IMR-90 (cell line): ENCODE measurements around the gene CERS1. TPM values are rescaled to one million over a fixed set of nuclear protein-coding genes. Genes with fewer than 3 reads are reported as not detected.

ENCODE experiments used
- ATAC-seq: fragments of 200-7000 bp; cut with Tn5 transposase; 2 replicates; pipeline ENCODE4 v1.9.1; 2020; ENCODE audit warnings: low read depth, mild to moderate bottlenecking, moderate library complexity
- BruUV-seq: library from RNA; stranded (reverse); fragments of 400-500 nt; replicated peaks from 2 replicates; lab custom pipeline; 2021; lab: Mats Ljungman, UMichigan
- CTCF ChIA-PET: fragments of 300-600 bp; formaldehyde crosslinking; extraction: SDS; loops from one replicate; lab custom pipeline; 2021; ENCODE audit warnings: antibody characterized with exemption; lab: Yijun Ruan, JAX
- POLR2A ChIA-PET: fragments of 300-600 bp; sonication (Branson Sonifier 250); formaldehyde crosslinking; loops from one replicate; lab custom pipeline; 2022; ENCODE audit warnings: antibody characterized with exemption; ENCODE audit not compliant: unreplicated experiment; lab: Charles Lee
- DNase-seq: peaks from one replicate; pipeline ENCODE4 v3.0.0; 2013
- H2AFZ ChIP-seq: replicated peaks from 2 replicates; pipeline ENCODE3; 2013; ENCODE audit warnings: low read length, mild to moderate bottlenecking; ENCODE audit not compliant: poor library complexity
- H2AK5ac ChIP-seq: 2 replicates; pipeline ENCODE4 v1.6.1; 2013; ENCODE audit warnings: low read depth, low read length, inconsistent platforms
- H2AK9ac ChIP-seq: replicated peaks from 2 replicates; pipeline ENCODE3; 2013; ENCODE audit warnings: mild to moderate bottlenecking, low read depth, low read length, moderate library complexity; ENCODE audit not compliant: poor library complexity
- H2BK120ac ChIP-seq: 2 replicates; pipeline ENCODE4 v1.6.1; 2013; ENCODE audit warnings: low read depth, low read length, inconsistent platforms
- H2BK15ac ChIP-seq: 3 replicates; pipeline ENCODE4 v1.6.1; 2013; ENCODE audit warnings: low read depth, low read length, inconsistent platforms
- H2BK20ac ChIP-seq: 2 replicates; pipeline ENCODE4 v1.6.1; 2013; ENCODE audit warnings: low read depth, mild to moderate bottlenecking, inconsistent platforms, low read length, moderate library complexity
- H2BK5ac ChIP-seq: 2 replicates; pipeline ENCODE4 v1.6.1; 2013; ENCODE audit warnings: mild to moderate bottlenecking, low read depth, low read length, inconsistent platforms; ENCODE audit not compliant: poor library complexity, severe bottlenecking
- H3K14ac ChIP-seq: replicated peaks from 2 replicates; pipeline ENCODE4 v1.6.1; 2013; ENCODE audit warnings: low read depth, low read length, inconsistent platforms
- H3K18ac ChIP-seq: 2 replicates; pipeline ENCODE4 v1.6.1; 2013; ENCODE audit warnings: low read depth, low read length, control low read depth
- H3K23ac ChIP-seq: 2 replicates; pipeline ENCODE4 v1.6.1; 2013; ENCODE audit warnings: low read depth, low read length, inconsistent platforms
- H3K27ac ChIP-seq: 2 replicates; pipeline ENCODE4 v1.5.1; 2013; ENCODE audit warnings: mild to moderate bottlenecking, control low read depth, low read length; ENCODE audit not compliant: insufficient read depth
- H3K27me3 ChIP-seq: 2 replicates; pipeline ENCODE4 v1.6.1; 2013; ENCODE audit warnings: low read length; ENCODE audit not compliant: control insufficient read depth, insufficient read depth
- H3K36me3 ChIP-seq: 2 replicates; pipeline ENCODE4 v1.6.1; 2013; ENCODE audit warnings: low read length, mixed read lengths; ENCODE audit not compliant: control insufficient read depth, insufficient read depth
- H3K4ac ChIP-seq: 2 replicates; pipeline ENCODE4 v1.6.1; 2013; ENCODE audit warnings: low read depth, low read length, inconsistent platforms
- H3K4me1 ChIP-seq: 2 replicates; pipeline ENCODE4 v1.6.1; 2013; ENCODE audit warnings: low read length, mixed read lengths; ENCODE audit not compliant: control insufficient read depth, insufficient read depth
- H3K4me2 ChIP-seq: 2 replicates; pipeline ENCODE4 v1.6.1; 2013; ENCODE audit warnings: low read depth, mild to moderate bottlenecking, control low read depth, low read length, moderate library complexity
- H3K4me3 ChIP-seq: 2 replicates; pipeline ENCODE4 v1.5.1; 2013; ENCODE audit warnings: low read depth, mild to moderate bottlenecking, control low read depth, low read length, moderate library complexity; ENCODE audit not compliant: insufficient read depth
- H3K56ac ChIP-seq: 2 replicates; pipeline ENCODE4 v1.6.1; 2013; ENCODE audit warnings: low read length, inconsistent platforms; ENCODE audit not compliant: insufficient read depth; ENCODE audit errors: extremely low read depth
- H3K79me1 ChIP-seq, 2 experiments: 2 replicates each; pipeline ENCODE4 v1.6.1; 2013; ENCODE audit warnings: low read length in 2 of 2, inconsistent platforms in 1 of 2, low read depth in 1 of 2
- H3K9ac ChIP-seq: 2 replicates; pipeline ENCODE4 v1.6.1; 2013; ENCODE audit warnings: low read depth, low read length, control low read depth
- H3K9me1 ChIP-seq: 2 replicates; pipeline ENCODE4 v1.6.1; 2013; ENCODE audit warnings: low read length, inconsistent platforms; ENCODE audit not compliant: insufficient read depth
- H3K9me3 ChIP-seq: 2 replicates; pipeline ENCODE4 v1.6.1; 2013; ENCODE audit warnings: low read length; ENCODE audit not compliant: control insufficient read depth, insufficient read depth
- H4K20me1 ChIP-seq: 2 replicates; pipeline ENCODE4 v1.6.1; 2013; ENCODE audit warnings: low read length, inconsistent platforms; ENCODE audit not compliant: insufficient read depth
- H4K5ac ChIP-seq: 2 replicates; pipeline ENCODE4 v1.6.1; 2013; ENCODE audit warnings: mild to moderate bottlenecking, low read depth, low read length, control low read depth
- H4K8ac ChIP-seq, 2 experiments: 2 replicates each; pipeline ENCODE4 v1.6.1; 2013; ENCODE audit warnings: low read depth in 2 of 2, low read length in 2 of 2, control low read depth in 1 of 2, inconsistent platforms in 1 of 2
- H4K91ac ChIP-seq: 2 replicates; pipeline ENCODE4 v1.6.1; 2013; ENCODE audit warnings: low read depth, low read length, inconsistent platforms; ENCODE audit not compliant: insufficient read depth
- CHD1 ChIP-seq: IDR thresholded peaks from 2 replicates; pipeline ENCODE4 v1.6.1; 2012; ENCODE audit warnings: low read depth, low read length, improper control_type of control experiment
- FOS ChIP-seq: fragments of 150-350 bp; IDR thresholded peaks from 2 replicates; pipeline ENCODE4 v1.6.1; 2016; ENCODE audit warnings: low read depth, low read length
- MAZ ChIP-seq: IDR thresholded peaks from 2 replicates; pipeline ENCODE4 v1.6.1; 2012; ENCODE audit warnings: low read depth, mild to moderate bottlenecking, low read length, improper control_type of control experiment, moderate library complexity, borderline replicate concordance
- NFE2L2 ChIP-seq: fragments of 150-350 bp; IDR thresholded peaks from 2 replicates; pipeline ENCODE4 v1.6.1; 2016; ENCODE audit warnings: low read depth, mild to moderate bottlenecking, low read length
- USF2 ChIP-seq: fragments of 150-350 bp; IDR thresholded peaks from 2 replicates; pipeline ENCODE4 v1.6.1; 2017; ENCODE audit warnings: mild to moderate bottlenecking, antibody characterized with exemption, low read length, low read depth
- WGBS, 2 experiments: methylation state at CpG; one replicate each; pipeline versions ENCODE4 v1.1.5 to v1.1.7; 2013; ENCODE audit warnings: missing lambda C conversion rate in 2 of 2; ENCODE audit not compliant: insufficient read length in 1 of 2; ENCODE audit errors: extremely low coverage in 2 of 2; 5-methylcytosine and 5-hydroxymethylcytosine counted together
- dilution Hi-C: fragments of 300-500 bp; cut with HindIII; formaldehyde crosslinking; loops from one replicate; pipeline ENCODE4 v1.14.3; 2018; ENCODE audit warnings: low sequenced_read_pairs; ENCODE audit not compliant: unreplicated experiment
- in situ Hi-C: fragments of 300-500 bp; cut with MboI; formaldehyde crosslinking; loops from 3 replicates; pipeline ENCODE4 v1.14.3; 2019; ENCODE audit warnings: low sequenced_read_pairs, inconsistent platforms, mixed read lengths
- intact Hi-C: fragments of 100-400 bp; cut with micrococcal nuclease; formaldehyde crosslinking; loops from 2 replicates; pipeline ENCODE4 v1.10.0; 2022
- polyA plus RNA-seq, 3 experiments: library from polyadenylated mRNA; depleted of rRNA; stranded (reverse); fragments of >200 nt; gene quantifications; 2 replicates each; pipeline ENCODE4 v1.2.3, GENCODE V29; 2012; ENCODE audit warnings: low replicate concordance in 1 of 3
- total RNA-seq: library from RNA; depleted of rRNA; stranded (reverse); fragments of >200 nt; gene quantifications from 2 replicates; pipeline ENCODE4 v1.2.3, GENCODE V29; 2012
- TF ChIP-seq, protein P1 (sequence below): conservative IDR thresholded peaks from 2 replicates; pipeline ENCODE4 v1.5.1; 2012; ENCODE audit warnings: mild to moderate bottlenecking, low read depth, low read length, improper control_type of control experiment

The CERS1 gene
- total and polyA plus RNA-seq, 2 of the 4 experiments (the other 2 are of a cell fraction), result 0.90 to 4.3 TPM

- in situ Hi-C loops (no loop called here), intact Hi-C loops (loop anchor here (10.0 kb wide), 1 partner anchor 167 kb away; no protein-coding TSS in a partner anchor), dilution Hi-C loops (no loop called here)
- DNase-seq (no peak), ATAC-seq (no peak)
- no peak overlapping the region for H3K14ac ChIP-seq
- no peak overlapping the region for H2AFZ ChIP-seq
- no TSS peak for BruUV-seq
- no peak overlapping the region for H2BK120ac ChIP-seq
- no peak overlapping the region for H2BK15ac ChIP-seq
- no peak overlapping the region for H2BK5ac ChIP-seq
- no peak overlapping the region for H3K4ac ChIP-seq
- CTCF ChIA-PET, result interaction anchor here (0.7 kb wide), 1 partner anchor 252 kb away, joined by 3 read pairs; no protein-coding TSS in a partner anchor
- H3K56ac ChIP-seq, result no peak overlapping the region
- H3K9ac ChIP-seq, result no peak overlapping the region
- peaks cover 11% of the 10 kb centered on the region for H3K36me3 ChIP-seq
- no peak overlapping the region for H3K4me2 ChIP-seq
- WGBS, 2 experiments, result 33% methylated on average over 5 of the region's 7 CpGs; no CpG with 5 or more reads in 1 of the 2 experiments
- H2BK20ac ChIP-seq, result no peak overlapping the region
- H2AK5ac ChIP-seq, result no peak overlapping the region
- H3K9me1 ChIP-seq, result peaks cover 34% of the 10 kb centered on the region
- no peak overlapping the region for H4K8ac ChIP-seq
- POLR2A ChIA-PET, result no interaction called here
- H3K18ac ChIP-seq, result no peak overlapping the region
- TF ChIP-seq NFE2L2, result no peak
- no peak for TF ChIP-seq CHD1
- TF ChIP-seq USF2, result no peak
- no peak for TF ChIP-seq FOS
- TF ChIP-seq, protein P1, sequence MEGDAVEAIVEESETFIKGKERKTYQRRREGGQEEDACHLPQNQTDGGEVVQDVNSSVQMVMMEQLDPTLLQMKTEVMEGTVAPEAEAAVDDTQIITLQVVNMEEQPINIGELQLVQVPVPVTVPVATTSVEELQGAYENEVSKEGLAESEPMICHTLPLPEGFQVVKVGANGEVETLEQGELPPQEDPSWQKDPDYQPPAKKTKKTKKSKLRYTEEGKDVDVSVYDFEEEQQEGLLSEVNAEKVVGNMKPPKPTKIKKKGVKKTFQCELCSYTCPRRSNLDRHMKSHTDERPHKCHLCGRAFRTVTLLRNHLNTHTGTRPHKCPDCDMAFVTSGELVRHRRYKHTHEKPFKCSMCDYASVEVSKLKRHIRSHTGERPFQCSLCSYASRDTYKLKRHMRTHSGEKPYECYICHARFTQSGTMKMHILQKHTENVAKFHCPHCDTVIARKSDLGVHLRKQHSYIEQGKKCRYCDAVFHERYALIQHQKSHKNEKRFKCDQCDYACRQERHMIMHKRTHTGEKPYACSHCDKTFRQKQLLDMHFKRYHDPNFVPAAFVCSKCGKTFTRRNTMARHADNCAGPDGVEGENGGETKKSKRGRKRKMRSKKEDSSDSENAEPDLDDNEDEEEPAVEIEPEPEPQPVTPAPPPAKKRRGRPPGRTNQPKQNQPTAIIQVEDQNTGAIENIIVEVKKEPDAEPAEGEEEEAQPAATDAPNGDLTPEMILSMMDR, result no peak
- no peak for TF ChIP-seq MAZ
- H2AK9ac ChIP-seq, result no peak overlapping the region
- no peak overlapping the region for H3K27ac ChIP-seq
- H3K4me3 ChIP-seq, result no peak overlapping the region
- H3K27me3 ChIP-seq, result no peaks in the 10 kb centered on the region
- no peak overlapping the region for H3K23ac ChIP-seq
- H4K91ac ChIP-seq, result no peak overlapping the region
- peaks cover 33% of the 10 kb centered on the region for H3K4me1 ChIP-seq
- peaks cover 13 to 96% of the 10 kb centered on the region in 2 experiments for H3K79me1 ChIP-seq
- peaks cover 100% of the 10 kb centered on the region for H4K20me1 ChIP-seq
- H4K5ac ChIP-seq, result no peak overlapping the region
- H3K9me3 ChIP-seq, result no peaks in the 10 kb centered on the region
Measured at GRCh38 chr19:18842166-18842565, 53.8 kb downstream of the CERS1 start.
